ENCODE results near the gene VPS51. TPM values are rescaled to one million over a fixed set of nuclear protein-coding genes. Genes with fewer than 3 reads are reported as not detected.
A peak's percentile ranks its signal among the peaks of the same experiment; 100 is the strongest.

The VPS51 gene
- total and polyA plus RNA-seq, 2 of the 13 experiments (the other 11 are each of a cell fraction or from before 2014, with no cell fraction given): 76.3 to 90.6 TPM

DNA sequence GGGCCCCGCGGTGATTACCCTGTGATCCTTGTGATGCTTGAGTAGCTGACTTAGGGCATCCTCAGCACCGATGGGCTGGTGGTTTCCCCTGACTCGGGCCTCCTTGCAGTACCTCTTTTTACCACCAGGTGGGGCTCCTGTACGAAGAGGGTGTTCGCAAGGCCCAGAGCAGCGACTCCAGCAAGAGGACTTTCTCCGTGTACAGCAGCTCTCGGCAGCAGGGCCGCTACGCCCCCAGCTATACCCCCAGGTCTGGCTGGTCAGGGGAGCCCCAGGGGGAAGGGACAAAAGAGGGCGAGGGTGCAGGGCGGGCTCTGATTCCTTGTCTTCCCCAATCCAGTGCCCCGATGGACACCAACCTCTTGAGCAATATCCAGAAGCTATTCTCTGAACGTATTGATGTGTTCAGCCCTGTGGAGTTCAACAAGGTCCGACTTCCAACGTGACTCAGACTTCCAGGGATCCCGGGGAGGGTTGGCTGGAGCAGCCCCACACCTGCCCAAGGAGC, 14.4 kb downstream of the VPS51 start (continued):
- TF ChIP-seq, protein P1, sequence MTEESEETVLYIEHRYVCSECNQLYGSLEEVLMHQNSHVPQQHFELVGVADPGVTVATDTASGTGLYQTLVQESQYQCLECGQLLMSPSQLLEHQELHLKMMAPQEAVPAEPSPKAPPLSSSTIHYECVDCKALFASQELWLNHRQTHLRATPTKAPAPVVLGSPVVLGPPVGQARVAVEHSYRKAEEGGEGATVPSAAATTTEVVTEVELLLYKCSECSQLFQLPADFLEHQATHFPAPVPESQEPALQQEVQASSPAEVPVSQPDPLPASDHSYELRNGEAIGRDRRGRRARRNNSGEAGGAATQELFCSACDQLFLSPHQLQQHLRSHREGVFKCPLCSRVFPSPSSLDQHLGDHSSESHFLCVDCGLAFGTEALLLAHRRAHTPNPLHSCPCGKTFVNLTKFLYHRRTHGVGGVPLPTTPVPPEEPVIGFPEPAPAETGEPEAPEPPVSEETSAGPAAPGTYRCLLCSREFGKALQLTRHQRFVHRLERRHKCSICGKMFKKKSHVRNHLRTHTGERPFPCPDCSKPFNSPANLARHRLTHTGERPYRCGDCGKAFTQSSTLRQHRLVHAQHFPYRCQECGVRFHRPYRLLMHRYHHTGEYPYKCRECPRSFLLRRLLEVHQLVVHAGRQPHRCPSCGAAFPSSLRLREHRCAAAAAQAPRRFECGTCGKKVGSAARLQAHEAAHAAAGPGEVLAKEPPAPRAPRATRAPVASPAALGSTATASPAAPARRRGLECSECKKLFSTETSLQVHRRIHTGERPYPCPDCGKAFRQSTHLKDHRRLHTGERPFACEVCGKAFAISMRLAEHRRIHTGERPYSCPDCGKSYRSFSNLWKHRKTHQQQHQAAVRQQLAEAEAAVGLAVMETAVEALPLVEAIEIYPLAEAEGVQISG (CRISPR knock-in tag; IDR thresholded peaks at IDR 0.05): 0 out of 2 replicates have a peak, but pooled peaks have one; percentile 17
- peak; percentile 83 for TF ChIP-seq CEBPB (IDR thresholded peaks at IDR 0.05; ENCODE audit: borderline replicate concordance, low read depth, low read length)
- TF ChIP-seq, protein P2, sequence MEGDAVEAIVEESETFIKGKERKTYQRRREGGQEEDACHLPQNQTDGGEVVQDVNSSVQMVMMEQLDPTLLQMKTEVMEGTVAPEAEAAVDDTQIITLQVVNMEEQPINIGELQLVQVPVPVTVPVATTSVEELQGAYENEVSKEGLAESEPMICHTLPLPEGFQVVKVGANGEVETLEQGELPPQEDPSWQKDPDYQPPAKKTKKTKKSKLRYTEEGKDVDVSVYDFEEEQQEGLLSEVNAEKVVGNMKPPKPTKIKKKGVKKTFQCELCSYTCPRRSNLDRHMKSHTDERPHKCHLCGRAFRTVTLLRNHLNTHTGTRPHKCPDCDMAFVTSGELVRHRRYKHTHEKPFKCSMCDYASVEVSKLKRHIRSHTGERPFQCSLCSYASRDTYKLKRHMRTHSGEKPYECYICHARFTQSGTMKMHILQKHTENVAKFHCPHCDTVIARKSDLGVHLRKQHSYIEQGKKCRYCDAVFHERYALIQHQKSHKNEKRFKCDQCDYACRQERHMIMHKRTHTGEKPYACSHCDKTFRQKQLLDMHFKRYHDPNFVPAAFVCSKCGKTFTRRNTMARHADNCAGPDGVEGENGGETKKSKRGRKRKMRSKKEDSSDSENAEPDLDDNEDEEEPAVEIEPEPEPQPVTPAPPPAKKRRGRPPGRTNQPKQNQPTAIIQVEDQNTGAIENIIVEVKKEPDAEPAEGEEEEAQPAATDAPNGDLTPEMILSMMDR (CRISPR knock-in tag; IDR thresholded peaks at IDR 0.05): peak; percentile 91
- TF ChIP-seq NKX3-1 (CRISPR knock-in tag; IDR thresholded peaks at IDR 0.05): no peak
- TF ChIP-seq ZNF383 (CRISPR knock-in tag; IDR thresholded peaks at IDR 0.05; ENCODE audit: borderline replicate concordance): no peak
- peak; percentile 59 for TF ChIP-seq STAG1 (CRISPR knock-in tag; IDR thresholded peaks at IDR 0.05)
- peak; percentile 43; the same call in 1 of the 2 replicates for TF ChIP-seq ZNF232 (CRISPR knock-in tag; IDR thresholded peaks at IDR 0.05; ENCODE audit: borderline replicate concordance)
- TF ChIP-seq ZFX (CRISPR knock-in tag; IDR thresholded peaks at IDR 0.05; ENCODE audit: low read depth): peak; percentile 64; the same call in 1 of the 2 replicates
- TF ChIP-seq IRF2 (CRISPR knock-in tag; IDR thresholded peaks at IDR 0.05): 0 out of 2 replicates have a peak, but pooled peaks have one; percentile 24
- TF ChIP-seq SIN3B (IDR thresholded peaks at IDR 0.05; ENCODE audit: low read length): 0 out of 2 replicates have a peak, but pooled peaks have one; percentile 15
- TF ChIP-seq TSC22D2 (CRISPR knock-in tag; IDR thresholded peaks at IDR 0.05; ENCODE audit: borderline replicate concordance): 0 out of 2 replicates have a peak, but pooled peaks have one; percentile 44
- peak; percentile 82; the same call in 1 of the 2 replicates for TF ChIP-seq KDM2A (CRISPR knock-in tag; IDR thresholded peaks at IDR 0.05; ENCODE audit: borderline replicate concordance, low read depth)
- TF ChIP-seq SMC3 (IDR thresholded peaks at IDR 0.05; ENCODE audit: low read length): peak; percentile 74
- no peak for TF ChIP-seq SP2 (CRISPR knock-in tag; IDR thresholded peaks at IDR 0.05)
- no peak for TF ChIP-seq NAIF1 (CRISPR knock-in tag; IDR thresholded peaks at IDR 0.05; ENCODE audit: borderline replicate concordance)
- TF ChIP-seq, protein P3, sequence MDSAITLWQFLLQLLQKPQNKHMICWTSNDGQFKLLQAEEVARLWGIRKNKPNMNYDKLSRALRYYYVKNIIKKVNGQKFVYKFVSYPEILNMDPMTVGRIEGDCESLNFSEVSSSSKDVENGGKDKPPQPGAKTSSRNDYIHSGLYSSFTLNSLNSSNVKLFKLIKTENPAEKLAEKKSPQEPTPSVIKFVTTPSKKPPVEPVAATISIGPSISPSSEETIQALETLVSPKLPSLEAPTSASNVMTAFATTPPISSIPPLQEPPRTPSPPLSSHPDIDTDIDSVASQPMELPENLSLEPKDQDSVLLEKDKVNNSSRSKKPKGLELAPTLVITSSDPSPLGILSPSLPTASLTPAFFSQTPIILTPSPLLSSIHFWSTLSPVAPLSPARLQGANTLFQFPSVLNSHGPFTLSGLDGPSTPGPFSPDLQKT (CRISPR knock-in tag; IDR thresholded peaks at IDR 0.05; ENCODE audit: borderline replicate concordance): no peak
- TF ChIP-seq CREB1 (IDR thresholded peaks at IDR 0.05): no peak
- TF ChIP-seq CREB1 (CRISPR knock-in tag; IDR thresholded peaks at IDR 0.05): 0 out of 2 replicates have a peak, but pooled peaks have one; percentile 37
- peak; percentile 28; the same call in 1 of the 2 replicates for TF ChIP-seq ZNF350 (CRISPR knock-in tag; IDR thresholded peaks at IDR 0.05; ENCODE audit: borderline replicate concordance, low read depth)
- TF ChIP-seq, protein P4, sequence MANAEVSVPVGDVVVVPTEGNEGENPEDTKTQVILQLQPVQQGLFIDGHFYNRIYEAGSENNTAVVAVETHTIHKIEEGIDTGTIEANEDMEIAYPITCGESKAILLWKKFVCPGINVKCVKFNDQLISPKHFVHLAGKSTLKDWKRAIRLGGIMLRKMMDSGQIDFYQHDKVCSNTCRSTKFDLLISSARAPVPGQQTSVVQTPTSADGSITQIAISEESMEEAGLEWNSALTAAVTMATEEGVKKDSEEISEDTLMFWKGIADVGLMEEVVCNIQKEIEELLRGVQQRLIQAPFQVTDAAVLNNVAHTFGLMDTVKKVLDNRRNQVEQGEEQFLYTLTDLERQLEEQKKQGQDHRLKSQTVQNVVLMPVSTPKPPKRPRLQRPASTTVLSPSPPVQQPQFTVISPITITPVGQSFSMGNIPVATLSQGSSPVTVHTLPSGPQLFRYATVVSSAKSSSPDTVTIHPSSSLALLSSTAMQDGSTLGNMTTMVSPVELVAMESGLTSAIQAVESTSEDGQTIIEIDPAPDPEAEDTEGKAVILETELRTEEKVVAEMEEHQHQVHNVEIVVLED (CRISPR knock-in tag; IDR thresholded peaks at IDR 0.05; ENCODE audit: borderline replicate concordance): 0 out of 2 replicates have a peak, but pooled peaks have one; percentile 19
- TF ChIP-seq HNF4A (CRISPR knock-in tag; IDR thresholded peaks at IDR 0.05): peak; percentile 34; the same call in 1 of the 2 replicates
- no peak for TF ChIP-seq ZNF382 (CRISPR knock-in tag; IDR thresholded peaks at IDR 0.05; ENCODE audit: borderline replicate concordance)
- 0 out of 2 replicates have a peak, but pooled peaks have one; percentile 42 for TF ChIP-seq KDM3A (CRISPR knock-in tag; IDR thresholded peaks at IDR 0.05; ENCODE audit: low read depth)
- no peak for TF ChIP-seq KLF9 (CRISPR knock-in tag; IDR thresholded peaks at IDR 0.05; ENCODE audit: low read depth)
